ENCODE measurements around the gene PEMT.

PEMT gene

GRCh38 chr17:17547210-17547764, 44.2 kb downstream of the PEMT start:
- TF ChIP-seq, protein P1, sequence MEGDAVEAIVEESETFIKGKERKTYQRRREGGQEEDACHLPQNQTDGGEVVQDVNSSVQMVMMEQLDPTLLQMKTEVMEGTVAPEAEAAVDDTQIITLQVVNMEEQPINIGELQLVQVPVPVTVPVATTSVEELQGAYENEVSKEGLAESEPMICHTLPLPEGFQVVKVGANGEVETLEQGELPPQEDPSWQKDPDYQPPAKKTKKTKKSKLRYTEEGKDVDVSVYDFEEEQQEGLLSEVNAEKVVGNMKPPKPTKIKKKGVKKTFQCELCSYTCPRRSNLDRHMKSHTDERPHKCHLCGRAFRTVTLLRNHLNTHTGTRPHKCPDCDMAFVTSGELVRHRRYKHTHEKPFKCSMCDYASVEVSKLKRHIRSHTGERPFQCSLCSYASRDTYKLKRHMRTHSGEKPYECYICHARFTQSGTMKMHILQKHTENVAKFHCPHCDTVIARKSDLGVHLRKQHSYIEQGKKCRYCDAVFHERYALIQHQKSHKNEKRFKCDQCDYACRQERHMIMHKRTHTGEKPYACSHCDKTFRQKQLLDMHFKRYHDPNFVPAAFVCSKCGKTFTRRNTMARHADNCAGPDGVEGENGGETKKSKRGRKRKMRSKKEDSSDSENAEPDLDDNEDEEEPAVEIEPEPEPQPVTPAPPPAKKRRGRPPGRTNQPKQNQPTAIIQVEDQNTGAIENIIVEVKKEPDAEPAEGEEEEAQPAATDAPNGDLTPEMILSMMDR (IDR thresholded peaks at IDR 0.05; ENCODE audit: unreplicated experiment in 3 of 3): no peak
- no peak overlapping the region for H3K4me3 Mint-ChIP-seq
- no peaks in the 10 kb centered on the region for H3K9me3 Mint-ChIP-seq
- no peaks in the 10 kb centered on the region for H3K36me3 Mint-ChIP-seq (ENCODE audit: low read depth)
- H3K27me3 Mint-ChIP-seq (ENCODE audit: low read depth): no peaks in the 10 kb centered on the region
- H3K4me1 Mint-ChIP-seq: peaks cover 37% of the 10 kb centered on the region
- H3K27ac Mint-ChIP-seq: peak overlapping the region in 2 of 3 experiments; percentile 26 to 33

DNA sequence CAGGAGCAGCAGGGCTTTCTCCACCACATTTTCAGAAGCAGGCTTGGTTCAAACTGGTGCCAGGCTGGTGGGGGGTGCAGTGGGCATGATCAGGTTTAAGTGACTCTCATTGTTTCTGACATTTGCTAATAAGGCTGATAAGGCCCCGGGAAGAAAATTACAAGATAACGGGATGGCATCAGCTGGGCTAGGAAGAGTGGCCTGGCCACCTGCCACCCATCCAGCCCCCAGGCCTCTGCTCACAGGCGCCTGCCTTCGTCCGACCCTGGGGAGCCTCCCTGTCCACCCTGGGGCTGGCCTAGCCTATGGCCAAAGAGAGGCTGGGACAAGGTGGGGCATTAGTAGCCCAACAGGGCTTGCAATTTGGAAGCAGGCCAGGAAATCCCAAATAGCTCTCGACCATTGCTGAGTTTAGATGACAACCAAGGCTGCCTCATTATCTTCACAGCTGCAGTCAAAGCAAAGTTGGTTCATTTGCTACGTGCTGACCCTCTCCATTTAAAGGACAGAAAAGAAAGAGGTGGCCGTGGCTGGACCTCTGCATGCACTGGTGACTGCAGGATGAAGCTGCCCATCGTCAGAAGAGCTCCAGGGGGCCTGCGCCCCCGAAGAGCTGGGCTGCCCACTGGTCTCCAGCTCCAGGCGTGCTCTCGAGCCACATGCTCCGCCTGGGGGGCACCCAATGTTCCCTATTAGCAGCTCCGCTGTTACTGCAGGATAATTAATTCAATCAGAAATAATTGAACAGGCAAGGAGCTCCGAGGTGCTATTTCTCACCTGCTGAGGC, 44.9 kb downstream of the PEMT start:
- Mint-ChIP-seq H3K27me3 (ENCODE audit: low read depth) (no peaks in the 10 kb centered on the region), H3K27ac (no peak overlapping the region), H3K4me1 (peaks cover 34% of the 10 kb centered on the region), H3K36me3 (ENCODE audit: low read depth) (no peaks in the 10 kb centered on the region), H3K4me3 (no peak overlapping the region), H3K9me3 (no peaks in the 10 kb centered on the region)
- TF ChIP-seq, protein P1 (IDR thresholded peaks at IDR 0.05; ENCODE audit: unreplicated experiment in 3 of 3): no peak

DNA sequence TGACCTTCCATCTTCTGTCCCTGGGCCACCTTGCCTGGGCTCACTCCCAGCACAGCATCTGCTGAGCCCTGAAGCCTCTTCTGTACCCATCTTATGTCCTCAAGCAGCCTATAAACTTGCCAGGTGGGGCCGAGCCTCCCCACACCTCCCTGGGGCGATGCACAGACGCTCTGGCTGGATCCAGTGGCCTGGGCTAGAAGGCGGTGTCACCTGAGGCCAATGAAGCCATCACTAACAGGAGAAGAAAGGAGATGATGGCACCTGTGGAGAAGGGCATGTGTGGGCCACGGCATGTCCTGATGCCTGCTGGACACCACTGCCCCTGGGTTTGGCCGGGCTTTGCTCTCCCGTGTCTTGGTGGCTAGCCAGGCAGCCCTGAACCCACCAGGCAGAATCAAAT, 45.5 kb downstream of the PEMT start:
- Mint-ChIP-seq H3K27me3 (ENCODE audit: low read depth) (no peaks in the 10 kb centered on the region), H3K36me3 (ENCODE audit: low read depth) (no peaks in the 10 kb centered on the region), H3K27ac (peak overlapping the region in 2 of 3 experiments; percentile 33 to 59), H3K4me3 (no peak overlapping the region), H3K9me3 (no peaks in the 10 kb centered on the region), H3K4me1 (peaks cover 32% of the 10 kb centered on the region)
- TF ChIP-seq, protein P1 (IDR thresholded peaks at IDR 0.05; ENCODE audit: unreplicated experiment in 3 of 3): no peak

GRCh38 chr17:17545031-17545820, 46.3 kb downstream of the PEMT start:
- H3K4me1 Mint-ChIP-seq: peaks cover 33% of the 10 kb centered on the region
- TF ChIP-seq, protein P1 (IDR thresholded peaks at IDR 0.05; ENCODE audit: unreplicated experiment in 3 of 3): no peak
- peak overlapping the region in 2 of 3 experiments; percentile 33 to 59 for H3K27ac Mint-ChIP-seq
- no peaks in the 10 kb centered on the region for H3K36me3 Mint-ChIP-seq (ENCODE audit: low read depth)
- no peak overlapping the region for H3K4me3 Mint-ChIP-seq
- no peaks in the 10 kb centered on the region for H3K9me3 Mint-ChIP-seq
- no peaks in the 10 kb centered on the region for H3K27me3 Mint-ChIP-seq (ENCODE audit: low read depth)

DNA sequence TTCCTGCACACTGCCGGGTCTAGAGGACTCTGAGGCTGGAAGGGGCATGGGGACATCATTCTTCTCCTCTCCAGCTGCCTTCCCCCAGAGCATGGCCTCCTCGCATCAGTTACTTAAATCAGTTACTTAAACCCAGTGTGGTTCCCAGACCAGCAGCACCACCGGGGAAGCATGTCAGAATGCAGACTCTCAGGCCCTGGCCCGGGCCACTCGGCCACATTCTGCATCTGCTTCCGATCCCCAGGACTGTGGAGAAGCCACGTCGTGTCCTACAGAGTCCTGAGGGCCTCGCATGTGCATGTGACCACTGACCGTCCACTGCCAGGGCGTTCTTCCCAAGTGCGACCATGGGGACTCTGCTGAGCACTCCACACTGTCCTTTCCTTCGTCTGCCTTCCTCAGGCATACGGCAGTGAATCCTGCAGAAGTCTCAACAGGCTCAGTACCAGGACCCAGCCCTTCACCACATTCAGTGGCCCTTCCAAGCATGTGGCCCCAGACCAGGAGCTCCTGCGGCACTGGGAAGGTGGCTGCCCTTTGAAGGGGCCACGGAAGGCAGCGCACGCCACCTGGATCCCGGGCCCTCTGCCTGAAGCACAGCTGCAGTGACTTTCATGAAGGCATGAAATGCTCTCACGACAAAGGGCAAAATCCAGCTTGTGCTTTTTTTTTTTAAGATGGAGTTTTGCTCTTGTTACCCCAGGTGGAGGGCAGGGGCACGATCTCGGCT, 48.4 kb downstream of the PEMT start:
- H3K36me3 Mint-ChIP-seq (ENCODE audit: low read depth): no peaks in the 10 kb centered on the region
- no peak overlapping the region for H3K27ac Mint-ChIP-seq
- H3K4me3 Mint-ChIP-seq: no peak overlapping the region
- H3K27me3 Mint-ChIP-seq (ENCODE audit: low read depth): no peaks in the 10 kb centered on the region
- H3K4me1 Mint-ChIP-seq: peaks cover 45% of the 10 kb centered on the region
- no peaks in the 10 kb centered on the region for H3K9me3 Mint-ChIP-seq
- TF ChIP-seq, protein P1 (IDR thresholded peaks at IDR 0.05; ENCODE audit: unreplicated experiment in 3 of 3): no peak
